Measurements from ENCODE around the gene TENT5C.

The TENT5C gene

DNA sequence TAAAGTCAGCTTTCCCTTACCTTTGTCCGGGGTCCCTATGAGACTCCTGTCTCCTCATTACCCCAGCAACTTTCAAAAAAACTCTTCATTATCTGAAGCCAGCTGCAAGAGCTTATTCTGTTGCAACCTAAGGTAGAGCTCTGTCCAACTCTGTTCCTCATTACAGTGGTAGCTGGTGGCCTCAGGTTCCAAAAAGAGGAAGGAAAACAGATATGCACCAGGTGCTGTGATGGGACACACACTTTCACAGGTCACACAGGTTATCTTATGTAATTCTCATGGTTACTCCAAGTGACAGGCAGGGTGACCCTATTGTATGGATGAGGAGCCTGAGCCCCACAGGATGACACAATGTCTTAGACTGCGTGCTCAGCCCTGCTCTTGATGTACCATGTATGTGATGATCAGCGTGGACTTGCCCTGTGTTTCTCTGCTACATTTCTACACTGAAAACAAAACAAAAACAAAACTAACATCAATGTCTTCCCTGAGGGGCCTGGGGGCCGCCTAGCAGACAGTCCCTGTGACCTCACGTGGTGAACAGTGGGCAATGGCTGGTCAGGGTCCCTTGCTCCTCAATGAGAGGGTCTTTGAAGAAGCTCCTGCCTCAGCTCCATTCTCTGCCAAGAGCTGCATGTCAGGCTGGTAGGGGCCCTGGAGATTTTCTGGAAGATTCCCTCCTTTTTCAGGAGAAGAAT is 9.7 kb upstream of the TENT5C start:
- no peak for DNase-seq

DNA sequence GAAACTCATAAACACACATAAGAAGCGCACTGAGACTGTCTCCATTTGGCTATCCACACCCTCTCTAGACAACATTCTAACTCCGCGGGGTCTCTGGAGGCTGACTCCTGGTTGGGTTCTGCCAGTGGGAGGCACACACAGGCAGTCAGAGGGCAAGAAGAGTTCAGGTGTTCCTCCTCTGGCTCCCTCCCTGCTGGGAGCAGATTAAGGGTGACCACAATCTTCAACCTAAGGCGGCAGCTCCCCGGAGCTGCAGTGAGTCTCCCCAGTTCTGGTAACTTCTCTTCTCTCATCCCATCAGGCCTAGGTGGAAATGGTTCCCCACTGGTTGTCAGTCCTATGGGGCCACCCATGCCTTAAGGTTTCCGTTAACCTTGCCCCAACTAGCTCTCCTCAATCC is 7.4 kb upstream of the TENT5C start:
- no peak for DNase-seq

DNA sequence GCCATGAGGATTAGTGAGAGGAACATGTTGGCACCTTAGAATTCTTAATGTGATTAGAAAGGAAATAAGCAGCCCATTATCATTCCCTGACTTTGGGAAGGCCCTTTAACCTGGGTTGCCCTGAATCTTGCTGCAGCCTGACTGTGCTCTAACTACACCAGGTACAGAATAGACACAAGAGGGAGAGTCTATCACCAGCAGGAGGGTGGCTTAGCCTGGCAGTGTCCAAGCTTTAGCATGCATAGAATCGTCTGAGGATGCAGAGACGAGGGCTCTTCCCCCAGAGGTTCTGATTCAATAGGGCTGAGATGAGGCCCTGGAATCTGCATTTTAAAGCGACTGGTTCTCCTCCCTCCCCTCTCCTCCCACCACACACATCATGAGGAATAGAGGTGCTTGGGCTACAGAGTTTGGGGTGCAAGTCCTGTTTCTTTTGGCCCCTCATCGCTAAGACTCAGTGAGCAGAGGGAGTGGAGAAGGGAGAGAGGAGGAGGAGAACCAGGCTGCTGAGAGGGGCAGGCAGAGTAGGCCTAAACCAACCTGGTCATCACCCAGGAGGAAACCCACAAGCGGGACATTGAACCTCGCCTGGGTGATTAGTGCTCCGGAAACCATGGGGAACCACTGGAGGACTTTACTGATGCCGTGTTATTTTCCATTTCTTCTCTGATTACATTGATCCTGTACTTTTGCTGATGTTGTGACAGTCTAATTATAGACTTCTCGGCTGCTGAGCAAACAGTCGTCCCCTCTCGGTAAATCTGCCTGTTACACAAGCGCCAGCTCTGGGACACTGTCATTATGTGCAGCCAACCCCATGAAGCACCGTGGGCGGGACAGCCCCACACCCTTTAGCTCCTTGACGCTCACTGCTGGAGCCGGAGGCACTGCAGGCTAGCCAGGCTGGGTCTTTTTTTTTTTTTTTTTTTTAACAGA is 6.3 kb upstream of the TENT5C start:
- DNase-seq = no peak

DNA sequence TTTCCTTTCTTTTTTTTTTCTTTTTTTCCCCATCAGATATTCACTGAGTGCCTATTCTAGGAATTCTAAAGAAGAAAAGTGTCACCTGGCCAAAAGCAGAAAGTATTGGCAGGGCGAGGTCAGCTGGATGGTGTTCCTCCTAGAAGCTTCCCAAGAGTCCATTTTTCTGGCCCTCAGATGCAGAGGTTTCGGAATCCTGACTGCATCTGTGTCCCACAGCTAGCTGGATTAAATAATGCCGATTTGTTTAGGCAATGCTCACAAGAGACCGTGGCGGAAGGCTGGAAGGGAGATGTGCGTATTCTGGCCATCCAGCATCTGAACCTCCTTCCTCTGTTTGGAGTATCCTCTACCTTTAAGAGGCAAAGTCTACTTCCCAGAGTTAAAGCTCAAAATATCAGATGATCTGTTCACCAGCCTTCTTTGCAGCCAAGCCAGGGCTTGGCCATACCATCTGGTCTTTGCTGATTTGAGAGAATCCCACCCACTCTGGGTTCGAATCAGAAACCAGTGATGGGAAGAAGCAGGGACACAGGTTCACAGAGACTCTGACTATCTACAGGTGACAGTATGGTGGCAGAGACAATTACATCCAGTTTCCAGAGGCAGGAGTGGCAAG is 5.4 kb upstream of the TENT5C start:
- DNase-seq = no peak

DNA sequence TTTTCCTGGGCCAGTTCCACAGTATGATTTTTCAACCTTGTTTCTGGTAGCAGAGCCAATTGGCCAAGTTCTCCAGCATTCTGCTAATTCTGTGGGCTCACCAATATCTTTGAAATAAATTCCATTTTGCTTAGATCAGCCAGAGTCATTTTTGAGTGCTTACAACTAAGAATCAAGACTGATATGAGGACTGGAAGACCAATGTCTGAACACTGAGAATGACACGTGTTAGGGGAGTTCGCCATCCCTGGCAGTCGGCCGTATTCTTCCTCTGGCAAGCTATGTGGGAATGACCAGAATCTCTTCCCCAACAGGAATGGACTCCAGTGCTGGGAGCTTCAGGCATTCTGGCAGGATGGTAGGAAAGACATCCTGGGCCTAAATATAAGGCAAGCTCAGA is 4.9 kb upstream of the TENT5C start:
- DNase-seq = no peak

DNA sequence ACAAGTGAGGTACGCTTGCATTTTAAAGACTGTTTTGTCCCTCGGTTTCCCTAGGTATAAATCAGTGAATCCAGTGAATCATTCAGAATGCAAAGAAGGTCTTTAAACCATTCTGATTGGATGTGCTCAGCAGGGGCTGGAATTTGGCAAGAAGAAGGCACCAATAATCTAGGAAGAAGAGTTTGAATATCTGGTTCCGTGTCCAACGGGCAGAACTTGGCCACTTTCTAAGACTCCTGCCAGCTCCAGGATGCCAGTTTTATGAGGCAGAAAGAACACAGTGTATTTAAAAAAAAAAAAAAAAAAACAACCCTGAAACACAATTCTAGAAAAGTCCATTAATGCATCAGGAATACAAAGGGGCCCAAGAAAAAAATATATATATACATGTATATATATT is 3.0 kb upstream of the TENT5C start:
- no peak for DNase-seq

DNA sequence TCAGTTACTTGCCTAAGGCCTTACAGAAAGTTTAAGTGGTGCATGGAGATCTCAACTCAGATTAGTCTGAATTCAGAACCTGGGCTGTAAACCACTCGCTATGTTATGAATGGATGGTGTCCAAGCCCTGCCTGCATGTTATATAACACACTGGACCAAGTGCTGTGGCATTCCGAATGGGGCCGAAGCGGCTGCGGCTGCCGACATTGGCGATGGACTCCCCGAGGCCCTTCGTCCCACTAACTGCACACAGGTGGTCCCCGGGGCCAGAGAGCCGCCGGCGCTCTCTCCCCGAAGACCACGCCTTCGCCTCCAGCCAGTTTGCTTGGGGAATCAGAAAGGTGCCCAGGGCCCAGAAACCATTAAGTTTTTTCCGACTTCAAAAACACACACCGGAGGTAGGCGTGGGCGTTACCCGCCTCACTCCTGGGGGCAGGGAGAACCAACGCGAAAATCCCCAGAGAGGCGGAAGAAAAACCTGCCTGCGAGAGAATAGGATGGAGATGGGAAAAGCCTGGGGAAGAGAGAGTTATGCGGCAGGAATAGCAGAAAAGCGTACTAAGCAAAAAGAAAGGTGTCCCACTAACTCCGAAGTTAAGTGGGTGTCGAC is 579 bp upstream of the TENT5C start:
- DNase-seq = no peak

DNA sequence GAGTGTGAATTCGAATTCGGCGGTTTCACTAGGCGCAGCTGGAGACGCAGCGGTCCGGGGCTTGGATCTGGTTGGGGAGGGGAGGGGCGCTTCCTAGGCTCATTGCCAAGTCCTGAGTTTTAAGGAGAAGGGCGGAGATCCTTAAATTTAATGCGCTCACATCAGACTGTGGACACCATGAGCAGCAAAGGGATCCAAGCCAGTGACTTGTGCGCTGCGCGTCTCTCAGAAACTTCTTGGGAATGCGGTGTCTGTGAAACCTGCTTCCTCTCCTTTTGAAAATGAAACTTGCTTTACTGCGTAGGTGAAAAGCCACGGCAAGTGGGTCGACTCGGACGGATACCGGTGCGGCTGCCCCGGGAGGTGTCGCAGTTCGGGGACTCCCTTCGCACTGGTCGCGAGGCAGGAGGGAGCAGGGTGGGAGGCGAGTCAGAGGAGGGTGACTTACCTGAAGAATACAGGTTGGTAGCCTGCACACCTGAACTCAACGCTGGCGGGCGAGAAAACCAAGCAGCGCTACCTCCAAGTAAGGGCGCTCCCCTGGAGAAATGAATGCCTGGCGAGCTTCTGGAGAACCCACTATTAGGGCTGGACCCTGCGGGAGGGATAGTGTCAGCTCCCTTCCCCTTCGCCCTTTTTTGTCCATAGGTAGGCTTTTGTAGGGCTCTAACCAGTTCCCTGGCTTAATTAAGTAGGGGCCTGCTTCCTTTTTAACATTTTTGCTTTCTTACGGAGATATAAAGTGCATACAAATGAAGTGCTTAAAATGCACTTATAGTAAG is 992 bp downstream of the TENT5C start:
- DNase-seq = peak; percentile 55

DNA sequence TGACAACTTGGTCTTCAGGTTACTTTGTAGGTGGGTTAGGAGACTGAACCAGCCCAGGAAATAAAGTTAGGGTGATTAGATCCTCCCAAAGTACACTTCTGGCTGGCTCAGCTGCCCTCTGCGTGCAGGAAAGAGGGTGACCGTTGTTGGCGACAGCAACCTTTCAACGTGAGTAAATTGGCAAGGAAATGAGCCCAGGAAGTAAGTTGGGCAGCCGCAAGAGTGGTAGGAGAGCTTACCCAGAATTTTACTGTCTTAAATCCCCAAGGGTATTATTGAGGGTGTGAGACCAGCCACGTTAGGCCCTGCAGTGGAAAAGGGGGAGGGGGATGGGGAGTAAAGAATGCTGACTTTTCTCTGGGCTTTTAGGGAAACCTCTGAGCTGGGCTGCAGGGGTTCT is 1.6 kb downstream of the TENT5C start:
- no peak for DNase-seq

DNA sequence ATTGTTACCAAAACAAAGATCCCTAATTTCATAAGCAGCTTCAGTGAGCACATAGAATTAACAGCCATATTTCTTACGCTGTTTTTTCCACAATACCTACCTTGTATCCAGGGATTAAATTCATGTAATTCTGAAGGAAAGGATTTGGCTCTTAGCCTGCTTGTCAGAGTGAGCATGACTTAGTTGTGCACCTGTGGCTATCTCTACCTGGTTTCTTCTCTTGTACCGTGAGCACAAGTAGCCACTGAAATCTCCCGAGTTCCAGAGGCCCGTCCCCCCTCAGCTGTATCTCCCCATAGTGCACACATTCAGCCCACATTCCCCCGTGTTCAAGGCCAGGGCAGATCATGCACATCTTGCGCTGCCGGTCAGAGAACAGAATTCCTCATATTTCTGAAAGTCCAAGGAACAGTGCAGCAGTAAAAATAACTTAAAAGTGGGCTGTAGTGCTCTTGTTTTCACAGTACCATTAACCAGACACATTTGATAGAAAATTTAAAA is 2.3 kb downstream of the TENT5C start:
- DNase-seq = no peak

DNA sequence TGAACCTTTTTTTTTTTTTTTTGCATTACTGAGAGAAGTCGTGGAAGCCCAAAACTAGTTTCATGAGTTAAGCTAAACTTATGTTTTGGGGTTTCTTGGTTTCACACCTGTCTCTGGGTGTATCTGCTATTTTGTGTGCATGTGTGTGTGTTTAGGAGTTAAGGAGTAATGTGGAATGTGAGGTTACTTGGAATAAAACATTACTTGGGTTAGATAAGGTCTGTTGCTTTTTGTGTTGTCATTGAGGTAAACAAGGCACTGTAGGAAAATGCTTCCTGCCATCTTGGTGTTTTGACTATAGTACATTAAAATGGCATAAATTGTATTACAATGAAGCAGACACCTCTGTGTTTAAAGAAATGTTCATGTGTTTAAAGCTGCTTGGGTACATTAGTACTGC is 2.9 kb downstream of the TENT5C start:
- no peak for DNase-seq

DNA sequence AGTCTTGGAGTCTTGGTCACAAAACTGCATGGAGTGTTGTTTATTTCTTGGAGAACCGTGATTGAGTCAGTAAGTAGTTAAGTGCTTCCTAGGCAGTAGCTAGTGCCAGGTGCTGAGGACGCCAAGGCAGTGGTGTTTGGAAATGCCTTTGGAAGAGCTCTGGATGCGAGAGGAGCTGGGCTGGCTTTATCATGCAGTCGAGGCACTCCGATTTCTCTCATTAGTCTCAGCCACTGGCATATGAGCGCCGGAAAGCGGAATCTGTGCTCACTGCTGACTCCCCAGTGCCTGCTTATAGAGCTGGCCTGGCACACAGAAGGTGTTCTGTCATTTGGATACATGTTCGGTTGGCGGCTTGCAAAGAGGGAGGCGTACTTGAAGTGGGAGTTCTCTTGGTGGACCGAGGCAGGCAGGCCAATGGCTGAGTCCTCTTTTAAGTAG is 3.6 kb downstream of the TENT5C start:
- DNase-seq = no peak

DNA sequence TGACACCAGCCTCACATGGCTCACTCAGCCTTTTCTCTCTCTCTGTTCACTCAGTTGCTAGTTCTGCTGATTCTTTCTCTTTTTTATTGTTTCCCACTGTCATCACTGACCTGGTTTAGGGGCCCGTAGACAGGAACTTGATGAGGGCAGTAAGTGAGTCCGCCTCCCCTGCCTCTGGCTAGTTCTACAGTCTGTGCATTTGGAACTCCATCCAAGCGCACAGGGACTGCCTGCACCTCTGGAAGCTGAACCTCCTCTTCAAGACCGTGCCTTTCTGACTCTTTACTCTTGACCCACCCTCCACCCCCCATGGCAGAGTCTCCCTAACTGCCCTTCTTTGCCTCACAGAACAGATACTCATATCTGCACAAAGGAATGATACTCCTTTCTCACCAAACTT is 4.2 kb downstream of the TENT5C start:
- no peak for DNase-seq

DNA sequence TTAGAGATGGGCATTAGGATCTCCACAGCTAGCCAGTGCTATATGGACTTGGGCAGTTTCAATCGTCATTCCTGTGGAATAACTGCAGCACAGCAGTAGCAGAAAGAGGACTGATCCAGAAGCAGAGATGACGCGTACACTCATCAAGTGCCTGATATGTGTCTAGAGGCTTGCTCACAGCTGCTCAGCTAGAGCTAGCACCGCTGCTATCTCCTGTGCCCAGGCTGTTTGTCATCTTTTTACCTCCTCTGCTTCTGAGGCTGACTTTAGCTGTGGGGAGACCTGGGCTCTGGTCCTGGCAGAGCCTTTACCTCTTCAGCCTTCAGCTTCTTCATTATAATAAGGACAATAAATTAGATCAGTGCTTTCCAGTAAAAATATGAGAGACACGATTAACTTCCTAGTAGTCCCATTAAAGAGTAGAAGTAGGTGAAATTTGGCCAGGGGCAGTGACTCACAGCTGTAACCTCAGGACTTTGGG is 5.3 kb downstream of the TENT5C start:
- no peak for DNase-seq

DNA sequence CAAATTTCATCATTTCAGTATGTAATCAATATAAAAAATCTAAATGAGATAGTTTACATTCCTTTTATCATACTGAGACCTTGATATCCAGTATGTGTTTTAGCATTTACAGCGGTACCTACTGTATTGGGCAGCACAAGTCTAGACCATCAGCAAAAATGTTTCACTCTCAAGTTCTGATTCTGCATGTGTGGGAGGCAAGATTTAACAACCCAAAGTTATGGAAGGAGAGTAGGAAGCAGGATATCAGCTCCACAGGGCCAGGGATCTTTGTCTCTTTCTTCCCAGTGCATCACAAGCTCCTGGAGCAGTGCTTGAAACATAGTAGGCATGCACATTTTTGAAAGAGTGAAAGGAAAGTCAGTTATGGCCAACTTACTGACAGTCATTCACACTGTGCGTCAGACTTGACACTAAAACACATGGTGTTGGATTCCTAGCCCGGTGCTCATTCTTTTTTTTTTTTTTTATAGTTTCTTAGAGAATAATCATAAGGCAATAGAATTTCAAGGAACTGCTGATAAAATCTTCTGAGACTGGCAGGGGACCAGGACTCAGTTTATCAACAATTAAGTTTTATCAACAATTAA is 6.1 kb downstream of the TENT5C start:
- DNase-seq = no peak

DNA sequence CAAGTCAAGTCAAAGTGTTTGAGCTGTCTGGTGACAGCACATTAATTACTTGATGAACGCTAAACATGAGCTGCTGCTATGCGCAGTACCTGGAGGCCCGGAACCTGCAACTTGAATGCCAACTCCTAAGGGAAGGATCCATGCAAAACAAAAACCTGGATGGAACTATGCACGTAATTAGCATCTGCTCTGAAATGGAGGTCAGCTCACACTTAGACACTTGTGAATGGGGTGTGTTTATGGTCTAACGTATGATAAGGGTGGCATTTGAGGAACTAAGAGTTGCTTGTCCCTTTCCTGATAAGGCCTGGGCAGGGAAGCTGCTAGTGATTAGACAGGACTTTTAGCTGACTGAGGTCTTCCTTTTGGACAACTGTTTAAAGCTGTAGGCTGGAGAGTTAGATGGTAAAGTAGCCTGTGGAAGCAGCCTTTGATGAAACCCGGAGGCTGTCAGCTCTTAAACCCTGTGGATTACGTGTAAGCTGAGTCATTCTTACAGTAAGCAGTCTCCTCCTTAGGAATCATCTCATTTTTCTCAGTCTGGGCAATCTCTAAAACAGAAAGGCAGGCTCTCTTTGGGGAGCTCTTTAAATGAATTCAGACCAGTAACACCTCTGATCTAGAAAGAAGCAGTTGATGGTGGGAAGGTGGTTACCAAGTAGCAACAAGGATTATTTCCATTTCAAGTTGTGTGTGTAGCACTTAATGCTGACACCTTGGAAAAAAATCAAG is 6.8 kb downstream of the TENT5C start:
- DNase-seq = no peak

DNA sequence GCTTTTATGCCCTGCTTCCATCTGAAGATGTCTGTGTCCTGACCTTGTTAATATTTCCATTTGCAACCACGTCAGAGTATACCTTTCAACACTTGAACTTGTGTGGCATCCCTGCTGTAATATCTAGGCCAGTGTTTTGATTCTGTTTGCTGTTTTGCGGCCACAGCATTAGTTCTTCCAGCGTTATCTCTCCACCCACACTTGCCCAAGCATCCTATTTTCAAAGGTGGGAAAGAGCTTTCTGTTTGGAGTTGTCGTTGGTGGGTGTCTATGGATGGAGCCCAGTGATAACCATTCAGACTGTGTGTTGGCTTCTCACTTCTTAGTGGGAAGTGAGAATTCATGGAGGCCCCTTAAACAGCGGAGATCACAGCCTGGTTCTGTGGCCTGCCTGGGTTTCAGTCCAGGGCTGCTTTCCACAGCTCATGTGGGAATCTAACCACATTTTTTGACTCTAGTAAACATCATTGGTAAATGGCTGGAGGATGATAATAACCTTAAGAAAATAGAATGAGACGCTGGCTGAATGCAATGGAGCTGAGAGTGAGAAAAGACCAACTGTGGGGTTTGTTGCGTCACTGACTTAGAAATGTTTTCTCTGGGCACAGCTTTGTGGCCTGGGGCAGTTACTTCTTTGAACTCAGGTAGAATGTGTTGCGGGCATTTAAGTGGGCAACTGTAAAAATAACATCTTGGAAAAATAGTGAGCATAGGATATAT is 7.6 kb downstream of the TENT5C start:
- no peak for DNase-seq

DNA sequence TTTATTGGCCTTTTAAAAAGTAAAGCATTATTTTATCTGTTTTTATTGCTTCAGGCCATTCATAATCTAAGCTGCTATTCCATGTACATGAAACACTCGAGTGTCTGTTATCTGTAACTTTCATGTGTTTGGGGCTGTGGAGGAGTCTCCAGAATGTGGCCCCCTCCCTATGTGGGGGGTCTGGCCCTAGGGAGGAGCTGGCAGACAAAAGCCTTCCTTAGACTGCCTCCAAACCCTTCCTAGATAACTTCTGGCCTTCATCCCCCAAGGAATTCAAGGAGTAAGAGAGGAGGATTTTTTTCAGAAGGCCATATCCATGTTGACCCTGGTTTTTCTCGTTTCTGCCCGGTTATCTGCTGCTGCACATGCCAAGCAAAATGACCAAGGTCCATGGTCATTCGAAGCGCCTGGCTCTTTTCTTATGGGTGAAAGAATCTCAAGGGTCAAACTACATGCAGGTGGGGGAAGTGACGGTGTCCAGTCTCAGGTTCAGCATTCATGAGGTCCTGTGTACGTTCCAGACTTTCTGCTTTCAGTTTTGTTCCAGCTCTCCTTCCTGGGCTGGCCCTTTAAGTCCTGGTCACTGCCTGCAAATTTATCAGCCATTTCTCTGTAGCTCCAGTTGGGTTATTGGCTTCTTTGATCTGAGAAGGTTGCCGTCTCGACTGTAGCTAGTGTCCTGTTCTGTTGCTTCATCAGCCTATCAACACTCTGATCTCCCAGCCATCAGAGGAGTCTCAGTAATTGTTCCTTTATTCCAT is 8.3 kb downstream of the TENT5C start:
- DNase-seq = no peak

DNA sequence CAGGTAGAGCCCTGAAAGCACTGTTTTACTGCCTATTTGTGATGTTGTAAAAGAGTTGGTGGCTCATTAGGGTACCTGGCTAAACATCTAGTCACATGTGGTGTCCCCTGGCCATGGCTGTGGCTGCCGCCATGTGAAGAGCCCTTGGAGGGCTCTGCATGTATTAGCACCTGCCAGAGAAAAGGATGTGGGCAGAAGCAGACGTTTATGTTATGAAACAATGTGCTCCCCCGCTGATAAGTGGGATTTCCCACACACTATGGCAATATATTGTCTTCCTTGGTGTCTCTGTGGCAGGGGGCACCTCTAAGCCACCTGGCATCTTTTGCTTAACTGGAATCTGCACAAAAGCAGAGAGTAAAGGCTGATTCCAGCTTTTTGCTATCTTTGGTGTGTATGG is 9.6 kb downstream of the TENT5C start:
- DNase-seq = peak; percentile 39

DNA sequence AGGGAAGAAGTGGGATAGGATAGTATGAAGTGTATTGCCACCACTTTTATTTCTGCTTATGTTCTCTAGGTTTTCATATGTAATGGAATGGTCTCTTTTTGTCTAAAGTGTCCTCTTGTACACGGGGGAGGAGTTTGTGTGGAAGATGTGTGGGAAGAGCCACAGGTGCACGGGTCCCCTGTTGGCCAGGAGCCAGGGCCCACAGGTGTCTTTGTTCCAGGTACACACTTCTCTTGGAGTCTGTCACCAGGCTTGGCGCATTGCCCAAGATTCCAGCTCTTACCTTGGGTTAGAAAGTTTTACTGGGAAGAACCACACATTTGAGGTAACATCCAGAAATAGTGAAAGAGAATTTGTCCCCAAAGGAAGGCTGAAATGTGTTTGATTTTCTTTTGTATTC is 10.5 kb downstream of the TENT5C start:
- no peak for DNase-seq
